Lower lobe of right lung (tissue), 2 donors: ENCODE results near the gene SLC24A3. TPM values are rescaled to one million over a fixed set of nuclear protein-coding genes. Genes with fewer than 3 reads are reported as not detected.

Experiments used
- ATAC-seq, 2 donors: fragments of 200-7000 bp; cut with Tn5 transposase; one replicate each; pipeline ENCODE4 v1.9.1; 2020 to 2022; ENCODE audit warnings: mild to moderate bottlenecking in 2 of 2, moderate library complexity in 2 of 2
- DNase-seq: peaks from one replicate; pipeline ENCODE4 v3.0.0-alpha.2; 2020
- H3K27ac ChIP-seq: fragments of 200-600 bp; one replicate; pipeline ENCODE4 v1.8.0; 2022
- H3K27me3 ChIP-seq: fragments of 200-600 bp; one replicate; pipeline ENCODE4 v1.8.0; 2022; ENCODE audit warnings: low read depth
- H3K36me3 ChIP-seq: fragments of 200-600 bp; one replicate; pipeline ENCODE4 v1.8.0; 2022; ENCODE audit warnings: mild to moderate bottlenecking
- H3K4me1 ChIP-seq: fragments of 200-600 bp; one replicate; pipeline ENCODE4 v1.8.0; 2022
- H3K4me3 ChIP-seq: fragments of 200-600 bp; one replicate; pipeline ENCODE4 v1.8.0; 2022; ENCODE audit warnings: mild to moderate bottlenecking
- H3K9me3 ChIP-seq: fragments of 200-600 bp; one replicate; pipeline ENCODE4 v1.8.0; 2022
- CTCF ChIP-seq: fragments of 200-600 bp; IDR thresholded peaks from one replicate; pipeline ENCODE4 v1.8.0; 2022; ENCODE audit warnings: antibody characterized with exemption, mild to moderate bottlenecking
- intact Hi-C: fragments of 100-400 bp; cut with DNase I; formaldehyde crosslinking; loops from one replicate; pipeline ENCODE4 v1.11.0; 2022
- total RNA-seq: library from RNA; stranded (reverse); fragmentation: NEBNext Ultra II Directional; extraction: Animal tissue kit (Norgen Biotek cat#: 25700); gene quantifications from one replicate; pipeline ENCODE4 v1.2.1, GENCODE V29; 2021
- donor health status: DM: no; HTN: yes; CAD: no; lungs with severe emphysema.

SLC24A3 gene
- total RNA-seq, 1 donor from 2014 or later: 7.9 TPM

GRCh38 chr20:19659448-19659847 lies 447.0 kb downstream of the SLC24A3 start:
- no peak for TF ChIP-seq CTCF
- DNase-seq: no peak
- ATAC-seq: no peak
- no peaks in the 10 kb centered on the region for H3K36me3 ChIP-seq
- no peaks in the 10 kb centered on the region for H3K27me3 ChIP-seq
- no peaks in the 10 kb centered on the region for H3K9me3 ChIP-seq
- no peak overlapping the region for H3K4me3 ChIP-seq
- no peak overlapping the region for H3K27ac ChIP-seq
- intact Hi-C loops: no loop called here
- no peaks in the 10 kb centered on the region for H3K4me1 ChIP-seq

GRCh38 chr20:19660808-19661378 lies 448.5 kb downstream of the SLC24A3 start:
- intact Hi-C loops: loop anchor here (5.0 kb wide), 1 partner anchor 454 kb away; no protein-coding TSS in a partner anchor
- H3K27ac ChIP-seq: no peak overlapping the region
- ATAC-seq: no peak

GRCh38 chr20:19661717-19662636 lies 449.5 kb downstream of the SLC24A3 start:
- H3K4me3 ChIP-seq: no peak overlapping the region
- no peaks in the 10 kb centered on the region for H3K9me3 ChIP-seq
- ATAC-seq: peak; percentile 77 to 79
- no peaks in the 10 kb centered on the region for H3K36me3 ChIP-seq
- H3K4me1 ChIP-seq: no peaks in the 10 kb centered on the region
- no peaks in the 10 kb centered on the region for H3K27me3 ChIP-seq
- peak; percentile 96 for TF ChIP-seq CTCF
- intact Hi-C loops: loop anchor here (5.0 kb wide), 1 partner anchor 455 kb away; no protein-coding TSS in a partner anchor
- H3K27ac ChIP-seq: no peak overlapping the region
- peak; percentile 51 for DNase-seq

More at GRCh38 chr20:19660808-19661378, 448.5 kb downstream of the SLC24A3 start:
- no peaks in the 10 kb centered on the region for H3K36me3 ChIP-seq
- H3K4me3 ChIP-seq: no peak overlapping the region
- DNase-seq: no peak
- H3K4me1 ChIP-seq: no peaks in the 10 kb centered on the region
- no peaks in the 10 kb centered on the region for H3K9me3 ChIP-seq
- no peaks in the 10 kb centered on the region for H3K27me3 ChIP-seq
- no peak for TF ChIP-seq CTCF

GRCh38 chr20:19662637-19662995 lies 450.2 kb downstream of the SLC24A3 start:
- Histone ChIP-seq H3K27ac (no peak overlapping the region), H3K4me3 (no peak overlapping the region), H3K9me3 (no peaks in the 10 kb centered on the region), H3K27me3 (no peaks in the 10 kb centered on the region), H3K4me1 (no peaks in the 10 kb centered on the region), H3K36me3 (no peaks in the 10 kb centered on the region)
- ATAC-seq (no peak), DNase-seq (no peak)
- intact Hi-C loops: loop anchor here (5.0 kb wide), 1 partner anchor 455 kb away; no protein-coding TSS in a partner anchor
- TF ChIP-seq CTCF: peak; percentile 2

- DNase-seq: no peak
- Histone ChIP-seq H3K27me3 (no peaks in the 10 kb centered on the region), H3K9me3 (no peaks in the 10 kb centered on the region), H3K4me1 (no peaks in the 10 kb centered on the region), H3K36me3 (no peaks in the 10 kb centered on the region), H3K4me3 (no peak overlapping the region), H3K27ac (no peak overlapping the region)
- no peak for ATAC-seq
- intact Hi-C loops: no loop called here
- TF ChIP-seq CTCF: no peak
These were observed 456.0 kb downstream of the SLC24A3 start for GRCh38 chr20:19668418-19668817.
